Tibial nerve (tissue), 4 donors: Measurements from ENCODE around the gene NCAM2. TPM values are rescaled to one million over a fixed set of nuclear protein-coding genes. Genes with fewer than 3 reads are reported as not detected.

Experiments
- DNase-seq, 2 donors: peaks; one replicate each; pipeline ENCODE4 v3.0.0-alpha.2; 2019; ENCODE audit warnings: low spot score in 2 of 2
- H3K27ac ChIP-seq, 4 donors: fragments of 200-600 bp; sonication (generic) in 3 of 4; one replicate each; pipeline ENCODE4 v1.5.1; 2017 to 2019; ENCODE audit warnings: mild to moderate bottlenecking in 1 of 4
- H3K27me3 ChIP-seq, 2 donors: fragments of 200-600 bp; sonication (generic) in 1 of 2; one replicate each; pipeline versions ENCODE4 v1.5.1 to v1.6.0; 2017 to 2019
- H3K36me3 ChIP-seq, 3 donors: fragments of 200-600 bp; sonication (generic); one replicate each; pipeline ENCODE4 v1.5.1; 2018 to 2019
- H3K4me1 ChIP-seq, 4 donors: fragments of 200-600 bp; sonication (generic) in 3 of 4; one replicate each; pipeline ENCODE4 v1.5.1; 2017 to 2019
- H3K4me3 ChIP-seq, 4 donors: fragments of 200-600 bp; sonication (generic) in 3 of 4; one replicate each; pipeline ENCODE4 v1.5.1; 2017 to 2019; ENCODE audit warnings: mild to moderate bottlenecking in 1 of 4, moderate library complexity in 1 of 4
- H3K9me3 ChIP-seq, 4 donors: fragments of 200-600 bp; sonication (generic) in 3 of 4; one replicate each; pipeline ENCODE4 v1.5.1; 2017 to 2019
- CTCF ChIP-seq, 5 experiments: fragments of 200-600 bp in 3 of 5; fragments of 450-650 bp in 2 of 5; sonication (generic) in 3 of 5; IDR thresholded peaks; one replicate each; pipeline ENCODE4 v1.5.1; 2016 to 2019; ENCODE audit warnings: antibody characterized with exemption in 5 of 5, mild to moderate bottlenecking in 3 of 5, moderate library complexity in 2 of 5
- EP300 ChIP-seq, 2 donors: sonication (generic); formaldehyde crosslinking; IDR thresholded peaks; one replicate each; pipeline ENCODE4 v1.6.1; 2017; ENCODE audit warnings: antibody characterized with exemption in 2 of 2, mild to moderate bottlenecking in 1 of 2
- POLR2A ChIP-seq, 2 donors: fragments of 450-650 bp; IDR thresholded peaks; one replicate each; pipeline ENCODE4 v1.6.1; 2017; ENCODE audit warnings: antibody characterized with exemption in 2 of 2, mild to moderate bottlenecking in 2 of 2, moderate library complexity in 2 of 2
- WGBS, 2 donors: methylation state at CpG; one replicate each; pipeline ENCODE4 v1.1.5; 2018; 5-methylcytosine and 5-hydroxymethylcytosine counted together
- total RNA-seq, 4 donors: library from RNA; depleted of rRNA; stranded (reverse); fragments of >200 nt; gene quantifications; one replicate each; pipeline ENCODE4 v1.1.0, GENCODE V29; 2016

Gene NCAM2
- total RNA-seq, 4 donors from 2014 or later: 15.1 to 29.7 (median 23.9) TPM

DNA sequence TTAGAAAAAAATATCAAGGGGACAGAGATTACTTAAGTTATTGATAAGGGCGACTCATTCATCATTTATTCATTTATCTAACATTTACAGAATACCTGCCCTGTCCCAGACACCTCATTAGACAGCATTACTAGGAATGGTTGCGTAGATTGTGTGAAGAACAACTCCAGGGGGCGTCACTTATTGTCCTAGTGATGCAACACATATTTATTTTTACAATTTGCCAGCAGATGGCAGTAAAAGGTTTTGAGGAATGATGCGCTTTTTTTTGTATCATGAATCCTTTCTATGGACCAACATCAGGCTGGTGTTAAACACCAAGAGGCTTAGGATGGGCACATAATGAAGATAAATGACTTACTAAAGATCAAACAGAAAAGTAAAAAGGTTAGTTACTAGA is 5.5 kb downstream of the NCAM2 start:
- 69 to 79% methylated on average over 4 of the region's 4 CpGs for WGBS, 2 donors
- H3K4me1 ChIP-seq: peaks cover 0 to 6% (median 2%) of the 10 kb centered on the region in 4 donors
- H3K36me3 ChIP-seq: no peaks in the 10 kb centered on the region
- no peak overlapping the region for H3K4me3 ChIP-seq
- H3K27me3 ChIP-seq: no peaks in the 10 kb centered on the region
- H3K9me3 ChIP-seq: no peaks in the 10 kb centered on the region
- no peak for DNase-seq
- H3K27ac ChIP-seq: peak overlapping the region in 1 of 4 donors; percentile 39
- TF ChIP-seq POLR2A (IDR thresholded peaks at IDR 0.05) (no peak), CTCF (IDR thresholded peaks at IDR 0.05) (peak in 1 of 5 experiments; percentile 19), EP300 (IDR thresholded peaks at IDR 0.05) (no peak)

- no peak overlapping the region for H3K4me3 ChIP-seq
- H3K9me3 ChIP-seq: no peaks in the 10 kb centered on the region
- 66 to 83% methylated on average over 6 of the region's 6 CpGs for WGBS, 2 donors
- no peak for DNase-seq
- H3K27me3 ChIP-seq: no peaks in the 10 kb centered on the region
- no peak for TF ChIP-seq POLR2A (IDR thresholded peaks at IDR 0.05)
- no peak for TF ChIP-seq EP300 (IDR thresholded peaks at IDR 0.05)
- no peak for TF ChIP-seq CTCF (IDR thresholded peaks at IDR 0.05)
- peaks cover 0 to 3% (median 0%) of the 10 kb centered on the region in 4 donors for H3K4me1 ChIP-seq
- H3K36me3 ChIP-seq: no peaks in the 10 kb centered on the region
- no peak overlapping the region for H3K27ac ChIP-seq
These were observed 9.4 kb downstream of the NCAM2 start for GRCh38 chr21:21007606-21008005.

DNA sequence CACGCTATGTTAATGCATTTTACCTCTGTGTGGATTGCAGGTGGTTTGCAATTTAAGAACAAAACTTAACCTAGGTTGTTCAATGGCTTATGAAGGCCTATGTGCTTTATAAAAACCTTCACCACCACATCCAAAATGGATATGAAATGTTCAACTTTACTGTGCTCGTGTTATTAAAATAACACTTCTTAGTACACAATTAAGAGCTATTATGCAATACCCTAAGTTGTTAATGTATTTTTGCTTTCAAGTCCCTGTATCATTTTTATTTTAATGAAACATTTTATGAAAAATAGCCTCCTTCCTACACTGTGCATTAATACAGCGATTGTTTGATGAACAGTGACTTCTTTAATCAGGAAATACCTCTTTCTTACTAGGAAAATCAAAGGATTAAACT is 12.0 kb downstream of the NCAM2 start:
- Histone ChIP-seq H3K4me1 (no peaks in the 10 kb centered on the region), H3K36me3 (no peaks in the 10 kb centered on the region), H3K9me3 (no peaks in the 10 kb centered on the region), H3K27ac (no peak overlapping the region), H3K27me3 (no peaks in the 10 kb centered on the region), H3K4me3 (no peak overlapping the region)
- no peak for DNase-seq
- TF ChIP-seq CTCF (IDR thresholded peaks at IDR 0.05): no peak
- 67 to 72% methylated on average over 3 of the region's 3 CpGs for WGBS, 2 donors

DNA sequence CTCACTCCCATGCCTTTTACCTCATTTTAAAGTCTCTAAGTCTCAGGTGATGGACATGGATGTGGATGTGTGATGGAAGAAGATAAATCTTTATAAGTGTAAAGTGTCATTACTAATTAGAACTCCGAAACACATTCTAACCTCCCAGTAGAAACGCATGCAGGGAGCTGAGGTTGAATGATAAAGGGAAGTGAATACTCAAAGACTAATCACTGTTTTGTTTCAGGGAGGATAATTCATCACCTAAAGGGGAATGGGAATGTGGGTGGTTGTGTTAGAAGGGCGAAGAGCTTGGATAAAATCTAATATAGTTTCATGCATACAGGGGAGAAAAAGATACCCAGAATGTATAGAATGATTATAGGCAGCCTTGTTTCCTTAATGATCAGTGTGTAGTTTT is 12.5 kb downstream of the NCAM2 start:
- DNase-seq: no peak
- 70 to 72% methylated on average over 3 of the region's 3 CpGs for WGBS, 2 donors
- TF ChIP-seq CTCF (IDR thresholded peaks at IDR 0.05) (no peak), EP300 (IDR thresholded peaks at IDR 0.05) (no peak), POLR2A (IDR thresholded peaks at IDR 0.05) (no peak)
- Histone ChIP-seq H3K36me3 (no peaks in the 10 kb centered on the region), H3K9me3 (no peaks in the 10 kb centered on the region), H3K27me3 (no peaks in the 10 kb centered on the region), H3K4me1 (no peaks in the 10 kb centered on the region), H3K27ac (no peak overlapping the region), H3K4me3 (no peak overlapping the region)

DNA sequence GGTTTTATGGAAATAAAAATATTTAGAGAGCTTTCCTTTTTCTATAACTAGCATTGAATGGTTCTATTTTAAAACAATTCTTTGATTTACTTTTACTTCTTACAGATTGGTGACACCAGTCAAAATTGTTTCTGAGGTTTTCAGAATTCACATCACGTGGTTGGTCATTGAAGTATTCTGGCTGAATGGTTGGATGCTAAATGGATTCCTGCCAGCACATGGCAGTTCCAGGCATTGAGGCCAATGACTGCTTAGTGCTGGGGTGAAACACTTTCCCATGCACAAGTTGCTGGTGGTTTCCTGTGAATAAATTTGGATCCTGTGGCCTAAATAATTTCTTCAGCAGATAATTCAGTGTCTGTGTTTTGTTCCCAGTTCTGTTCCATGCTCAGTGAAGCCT is 20.6 kb downstream of the NCAM2 start:
- Histone ChIP-seq H3K36me3 (no peaks in the 10 kb centered on the region), H3K9me3 (no peaks in the 10 kb centered on the region), H3K4me3 (no peak overlapping the region), H3K27ac (no peak overlapping the region), H3K4me1 (no peaks in the 10 kb centered on the region), H3K27me3 (no peaks in the 10 kb centered on the region)
- DNase-seq: no peak
- WGBS, 2 donors: 20 to 29% methylated on average over 1 of the region's 1 CpG
- TF ChIP-seq CTCF (IDR thresholded peaks at IDR 0.05) (no peak), POLR2A (IDR thresholded peaks at IDR 0.05) (no peak), EP300 (IDR thresholded peaks at IDR 0.05) (no peak)
